ENCODE measurements around the gene ANKRD31. TPM values are rescaled to one million over a fixed set of nuclear protein-coding genes. Genes with fewer than 3 reads are reported as not detected.

Gene ANKRD31
- total RNA-seq, 1 experiment from 2014 or later, result 0.09 TPM

DNA sequence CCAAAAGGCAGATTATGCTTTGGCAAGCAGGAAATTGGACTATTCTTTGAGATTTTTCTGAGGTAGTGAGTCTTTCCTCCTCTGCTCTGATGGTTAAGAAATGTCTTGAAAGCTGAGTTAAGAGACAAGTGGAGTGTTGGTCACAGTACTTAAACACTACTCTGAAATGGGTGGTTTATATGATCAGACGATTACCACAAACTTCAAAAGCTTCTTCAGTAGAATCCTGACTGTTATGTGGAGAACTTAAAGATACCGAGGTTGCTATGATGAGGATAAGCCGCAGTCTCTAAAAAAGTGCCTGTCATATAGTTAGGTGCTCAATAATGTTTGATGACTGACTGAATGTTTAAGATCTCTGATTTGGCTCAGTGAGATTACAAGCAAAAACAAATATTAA is 208.6 kb downstream of the ANKRD31 start:
- ChIA-PET POLR2A (no interaction called here), CTCF (interaction anchor here (1.1 kb wide), 1 partner anchor 22 kb away, joined by 3 read pairs; no protein-coding TSS in a partner anchor)
- no peak for ATAC-seq
- Mint-ChIP-seq H3K27ac (no peak overlapping the region), H3K9me3 (no peaks in the 10 kb centered on the region), H3K4me3 (no peak overlapping the region), H3K4me1 (peaks cover 4% of the 10 kb centered on the region), H3K36me3 (no peaks in the 10 kb centered on the region), H3K27me3 (ENCODE audit: low read depth) (no peaks in the 10 kb centered on the region)
- DNase-seq (ENCODE audit: low spot score), result no peak
- TF ChIP-seq, protein P1, sequence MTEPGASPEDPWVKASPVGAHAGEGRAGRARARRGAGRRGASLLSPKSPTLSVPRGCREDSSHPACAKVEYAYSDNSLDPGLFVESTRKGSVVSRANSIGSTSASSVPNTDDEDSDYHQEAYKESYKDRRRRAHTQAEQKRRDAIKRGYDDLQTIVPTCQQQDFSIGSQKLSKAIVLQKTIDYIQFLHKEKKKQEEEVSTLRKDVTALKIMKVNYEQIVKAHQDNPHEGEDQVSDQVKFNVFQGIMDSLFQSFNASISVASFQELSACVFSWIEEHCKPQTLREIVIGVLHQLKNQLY (CRISPR knock-in tag; IDR thresholded peaks at IDR 0.05), result no peak
- TF ChIP-seq, protein P2, sequence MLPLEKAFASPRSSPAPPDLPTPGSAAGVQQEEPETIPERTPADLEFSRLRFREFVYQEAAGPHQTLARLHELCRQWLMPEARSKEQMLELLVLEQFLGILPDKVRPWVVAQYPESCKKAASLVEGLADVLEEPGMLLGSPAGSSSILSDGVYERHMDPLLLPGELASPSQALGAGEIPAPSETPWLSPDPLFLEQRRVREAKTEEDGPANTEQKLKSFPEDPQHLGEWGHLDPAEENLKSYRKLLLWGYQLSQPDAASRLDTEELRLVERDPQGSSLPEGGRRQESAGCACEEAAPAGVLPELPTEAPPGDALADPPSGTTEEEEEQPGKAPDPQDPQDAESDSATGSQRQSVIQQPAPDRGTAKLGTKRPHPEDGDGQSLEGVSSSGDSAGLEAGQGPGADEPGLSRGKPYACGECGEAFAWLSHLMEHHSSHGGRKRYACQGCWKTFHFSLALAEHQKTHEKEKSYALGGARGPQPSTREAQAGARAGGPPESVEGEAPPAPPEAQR (CRISPR knock-in tag; IDR thresholded peaks at IDR 0.05), result no peak
- no peak for TF ChIP-seq ELF4 (CRISPR knock-in tag; IDR thresholded peaks at IDR 0.05; ENCODE audit: low read depth)
- TF ChIP-seq, protein P3, sequence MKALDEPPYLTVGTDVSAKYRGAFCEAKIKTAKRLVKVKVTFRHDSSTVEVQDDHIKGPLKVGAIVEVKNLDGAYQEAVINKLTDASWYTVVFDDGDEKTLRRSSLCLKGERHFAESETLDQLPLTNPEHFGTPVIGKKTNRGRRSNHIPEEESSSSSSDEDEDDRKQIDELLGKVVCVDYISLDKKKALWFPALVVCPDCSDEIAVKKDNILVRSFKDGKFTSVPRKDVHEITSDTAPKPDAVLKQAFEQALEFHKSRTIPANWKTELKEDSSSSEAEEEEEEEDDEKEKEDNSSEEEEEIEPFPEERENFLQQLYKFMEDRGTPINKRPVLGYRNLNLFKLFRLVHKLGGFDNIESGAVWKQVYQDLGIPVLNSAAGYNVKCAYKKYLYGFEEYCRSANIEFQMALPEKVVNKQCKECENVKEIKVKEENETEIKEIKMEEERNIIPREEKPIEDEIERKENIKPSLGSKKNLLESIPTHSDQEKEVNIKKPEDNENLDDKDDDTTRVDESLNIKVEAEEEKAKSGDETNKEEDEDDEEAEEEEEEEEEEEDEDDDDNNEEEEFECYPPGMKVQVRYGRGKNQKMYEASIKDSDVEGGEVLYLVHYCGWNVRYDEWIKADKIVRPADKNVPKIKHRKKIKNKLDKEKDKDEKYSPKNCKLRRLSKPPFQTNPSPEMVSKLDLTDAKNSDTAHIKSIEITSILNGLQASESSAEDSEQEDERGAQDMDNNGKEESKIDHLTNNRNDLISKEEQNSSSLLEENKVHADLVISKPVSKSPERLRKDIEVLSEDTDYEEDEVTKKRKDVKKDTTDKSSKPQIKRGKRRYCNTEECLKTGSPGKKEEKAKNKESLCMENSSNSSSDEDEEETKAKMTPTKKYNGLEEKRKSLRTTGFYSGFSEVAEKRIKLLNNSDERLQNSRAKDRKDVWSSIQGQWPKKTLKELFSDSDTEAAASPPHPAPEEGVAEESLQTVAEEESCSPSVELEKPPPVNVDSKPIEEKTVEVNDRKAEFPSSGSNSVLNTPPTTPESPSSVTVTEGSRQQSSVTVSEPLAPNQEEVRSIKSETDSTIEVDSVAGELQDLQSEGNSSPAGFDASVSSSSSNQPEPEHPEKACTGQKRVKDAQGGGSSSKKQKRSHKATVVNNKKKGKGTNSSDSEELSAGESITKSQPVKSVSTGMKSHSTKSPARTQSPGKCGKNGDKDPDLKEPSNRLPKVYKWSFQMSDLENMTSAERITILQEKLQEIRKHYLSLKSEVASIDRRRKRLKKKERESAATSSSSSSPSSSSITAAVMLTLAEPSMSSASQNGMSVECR (CRISPR knock-in tag; IDR thresholded peaks at IDR 0.05; ENCODE audit: borderline replicate concordance), result no peak
- TF ChIP-seq, protein P4, sequence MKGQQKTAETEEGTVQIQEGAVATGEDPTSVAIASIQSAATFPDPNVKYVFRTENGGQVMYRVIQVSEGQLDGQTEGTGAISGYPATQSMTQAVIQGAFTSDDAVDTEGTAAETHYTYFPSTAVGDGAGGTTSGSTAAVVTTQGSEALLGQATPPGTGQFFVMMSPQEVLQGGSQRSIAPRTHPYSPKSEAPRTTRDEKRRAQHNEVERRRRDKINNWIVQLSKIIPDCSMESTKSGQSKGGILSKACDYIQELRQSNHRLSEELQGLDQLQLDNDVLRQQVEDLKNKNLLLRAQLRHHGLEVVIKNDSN (CRISPR knock-in tag; IDR thresholded peaks at IDR 0.05), result no peak
- no peak for TF ChIP-seq EMX1 (CRISPR knock-in tag; IDR thresholded peaks at IDR 0.05)
- TF ChIP-seq, protein P5, sequence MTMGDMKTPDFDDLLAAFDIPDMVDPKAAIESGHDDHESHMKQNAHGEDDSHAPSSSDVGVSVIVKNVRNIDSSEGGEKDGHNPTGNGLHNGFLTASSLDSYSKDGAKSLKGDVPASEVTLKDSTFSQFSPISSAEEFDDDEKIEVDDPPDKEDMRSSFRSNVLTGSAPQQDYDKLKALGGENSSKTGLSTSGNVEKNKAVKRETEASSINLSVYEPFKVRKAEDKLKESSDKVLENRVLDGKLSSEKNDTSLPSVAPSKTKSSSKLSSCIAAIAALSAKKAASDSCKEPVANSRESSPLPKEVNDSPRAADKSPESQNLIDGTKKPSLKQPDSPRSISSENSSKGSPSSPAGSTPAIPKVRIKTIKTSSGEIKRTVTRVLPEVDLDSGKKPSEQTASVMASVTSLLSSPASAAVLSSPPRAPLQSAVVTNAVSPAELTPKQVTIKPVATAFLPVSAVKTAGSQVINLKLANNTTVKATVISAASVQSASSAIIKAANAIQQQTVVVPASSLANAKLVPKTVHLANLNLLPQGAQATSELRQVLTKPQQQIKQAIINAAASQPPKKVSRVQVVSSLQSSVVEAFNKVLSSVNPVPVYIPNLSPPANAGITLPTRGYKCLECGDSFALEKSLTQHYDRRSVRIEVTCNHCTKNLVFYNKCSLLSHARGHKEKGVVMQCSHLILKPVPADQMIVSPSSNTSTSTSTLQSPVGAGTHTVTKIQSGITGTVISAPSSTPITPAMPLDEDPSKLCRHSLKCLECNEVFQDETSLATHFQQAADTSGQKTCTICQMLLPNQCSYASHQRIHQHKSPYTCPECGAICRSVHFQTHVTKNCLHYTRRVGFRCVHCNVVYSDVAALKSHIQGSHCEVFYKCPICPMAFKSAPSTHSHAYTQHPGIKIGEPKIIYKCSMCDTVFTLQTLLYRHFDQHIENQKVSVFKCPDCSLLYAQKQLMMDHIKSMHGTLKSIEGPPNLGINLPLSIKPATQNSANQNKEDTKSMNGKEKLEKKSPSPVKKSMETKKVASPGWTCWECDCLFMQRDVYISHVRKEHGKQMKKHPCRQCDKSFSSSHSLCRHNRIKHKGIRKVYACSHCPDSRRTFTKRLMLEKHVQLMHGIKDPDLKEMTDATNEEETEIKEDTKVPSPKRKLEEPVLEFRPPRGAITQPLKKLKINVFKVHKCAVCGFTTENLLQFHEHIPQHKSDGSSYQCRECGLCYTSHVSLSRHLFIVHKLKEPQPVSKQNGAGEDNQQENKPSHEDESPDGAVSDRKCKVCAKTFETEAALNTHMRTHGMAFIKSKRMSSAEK (CRISPR knock-in tag; IDR thresholded peaks at IDR 0.05; ENCODE audit: borderline replicate concordance), result no peak
- no peak for TF ChIP-seq ETV6 (CRISPR knock-in tag; IDR thresholded peaks at IDR 0.05)
- TF ChIP-seq, protein P6, sequence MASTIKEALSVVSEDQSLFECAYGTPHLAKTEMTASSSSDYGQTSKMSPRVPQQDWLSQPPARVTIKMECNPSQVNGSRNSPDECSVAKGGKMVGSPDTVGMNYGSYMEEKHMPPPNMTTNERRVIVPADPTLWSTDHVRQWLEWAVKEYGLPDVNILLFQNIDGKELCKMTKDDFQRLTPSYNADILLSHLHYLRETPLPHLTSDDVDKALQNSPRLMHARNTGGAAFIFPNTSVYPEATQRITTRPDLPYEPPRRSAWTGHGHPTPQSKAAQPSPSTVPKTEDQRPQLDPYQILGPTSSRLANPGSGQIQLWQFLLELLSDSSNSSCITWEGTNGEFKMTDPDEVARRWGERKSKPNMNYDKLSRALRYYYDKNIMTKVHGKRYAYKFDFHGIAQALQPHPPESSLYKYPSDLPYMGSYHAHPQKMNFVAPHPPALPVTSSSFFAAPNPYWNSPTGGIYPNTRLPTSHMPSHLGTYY (CRISPR knock-in tag; IDR thresholded peaks at IDR 0.05), result no peak
- no peak for TF ChIP-seq ESRRA (CRISPR knock-in tag; IDR thresholded peaks at IDR 0.05; ENCODE audit: borderline replicate concordance)
- no peak for TF ChIP-seq CREM (CRISPR knock-in tag; IDR thresholded peaks at IDR 0.05)

Data from WTC11 (cell line).